NT2/D1 (cell line): Measurements from ENCODE around the gene ZBTB22.

Source experiments
- SUZ12 ChIP-seq: IDR thresholded peaks from 2 replicates; pipeline ENCODE4 v1.6.1; 2011; ENCODE audit not compliant: insufficient read length, insufficient read depth; ENCODE audit errors: extremely low read depth
- YY1 ChIP-seq: IDR thresholded peaks from 2 replicates; pipeline ENCODE4 v1.6.1; 2011; ENCODE audit not compliant: insufficient read length, insufficient read depth
- ZNF274 ChIP-seq: IDR thresholded peaks from 2 replicates; pipeline ENCODE4 v1.6.1; 2011; ENCODE audit warnings: mild to moderate bottlenecking, low read depth, low read length

- no peak for TF ChIP-seq YY1
- TF ChIP-seq ZNF274 = no peak
- no peak for TF ChIP-seq SUZ12
Measured at GRCh38 chr6:33359331-33359730, 41.8 kb upstream of the ZBTB22 start.
